Large intestine (tissue), 3 donors: ENCODE measurements around the gene ZFAND6. TPM values are rescaled to one million over a fixed set of nuclear protein-coding genes. Genes with fewer than 3 reads are reported as not detected.
A peak's percentile ranks its signal among the peaks of the same experiment; 100 is the strongest.
"Not testable (repeated sequence)": the region's sequence is repeated elsewhere in the genome, so short reads cannot be mapped to it uniquely, and the experiment has no call there.

Source experiments
- DNase-seq, 2 donors: peaks; one replicate each; pipeline versions ENCODE4 v3.0.0 to v3.0.0-alpha.2; 2013
- H3K27ac ChIP-seq: one replicate; pipeline ENCODE4 v1.5.1; 2013; ENCODE audit warnings: low read length
- H3K27me3 ChIP-seq: 2 replicates; pipeline ENCODE4 v1.6.1; 2013; ENCODE audit warnings: low read length; ENCODE audit not compliant: control insufficient read depth, insufficient read depth
- H3K36me3 ChIP-seq: 2 replicates; pipeline ENCODE4 v1.6.1; 2013; ENCODE audit warnings: low read length; ENCODE audit not compliant: control insufficient read depth, insufficient read depth
- H3K4me1 ChIP-seq: one replicate; pipeline ENCODE4 v1.6.1; 2013; ENCODE audit warnings: low read length; ENCODE audit not compliant: control insufficient read depth, insufficient read depth
- H3K4me3 ChIP-seq: one replicate; pipeline ENCODE4 v1.5.1; 2013; ENCODE audit warnings: low read length
- H3K9me3 ChIP-seq: one replicate; pipeline ENCODE4 v1.6.1; 2013; ENCODE audit warnings: mild to moderate bottlenecking, low read depth, low read length, moderate library complexity; ENCODE audit not compliant: control insufficient read depth
- WGBS: methylation state at CpG from one replicate; pipeline ENCODE4 v1.1.5; 2013; ENCODE audit warnings: low lambda C conversion rate; ENCODE audit not compliant: insufficient coverage; 5-methylcytosine and 5-hydroxymethylcytosine counted together
- polyA plus RNA-seq: library from polyadenylated mRNA; unstranded; fragments of 120-200 nt; gene quantifications from one replicate; pipeline ENCODE4 v1.2.1, GENCODE V29; 2013

Gene ZFAND6
- polyA plus RNA-seq, 1 donor = 86.3 TPM

GRCh38 chr15:80093854-80094418 is 34.5 kb downstream of the ZFAND6 start:
- no peaks in the 10 kb centered on the region for H3K36me3 ChIP-seq
- H3K27me3 ChIP-seq = no peaks in the 10 kb centered on the region
- H3K9me3 ChIP-seq = no peaks in the 10 kb centered on the region
- no peak overlapping the region for H3K4me3 ChIP-seq
- no peak for DNase-seq
- no peaks in the 10 kb centered on the region for H3K4me1 ChIP-seq
- no CpG with 5 or more reads among the region's 5 CpGs for WGBS
- H3K27ac ChIP-seq = no peak overlapping the region

GRCh38 chr15:80095511-80095910 is 36.0 kb downstream of the ZFAND6 start:
- no peaks in the 10 kb centered on the region for H3K36me3 ChIP-seq
- H3K9me3 ChIP-seq = no peaks in the 10 kb centered on the region
- no peak overlapping the region for H3K27ac ChIP-seq
- no peak overlapping the region for H3K4me3 ChIP-seq
- H3K4me1 ChIP-seq = no peaks in the 10 kb centered on the region
- H3K27me3 ChIP-seq = no peaks in the 10 kb centered on the region
- 100% methylated on average over 2 of the region's 4 CpGs for WGBS
- no peak for DNase-seq

- Histone ChIP-seq H3K36me3 (no peaks in the 10 kb centered on the region), H3K27me3 (no peaks in the 10 kb centered on the region), H3K4me1 (no peaks in the 10 kb centered on the region), H3K4me3 (no peak overlapping the region), H3K9me3 (no peaks in the 10 kb centered on the region), H3K27ac (no peak overlapping the region)
- WGBS = 40% methylated on average over 1 of the region's 3 CpGs
- DNase-seq = no peak
Observed at GRCh38 chr15:80095969-80096368, 36.5 kb downstream of the ZFAND6 start.

- Histone ChIP-seq H3K27ac (no peak overlapping the region), H3K36me3 (peaks cover under 1% of the 10 kb centered on the region), H3K9me3 (no peaks in the 10 kb centered on the region), H3K27me3 (no peaks in the 10 kb centered on the region), H3K4me3 (no peak overlapping the region), H3K4me1 (no peaks in the 10 kb centered on the region)
- DNase-seq = no peak
- 88% methylated on average over 1 of the region's 1 CpG for WGBS
Observed at GRCh38 chr15:80098341-80098740, 38.9 kb downstream of the ZFAND6 start.

DNA sequence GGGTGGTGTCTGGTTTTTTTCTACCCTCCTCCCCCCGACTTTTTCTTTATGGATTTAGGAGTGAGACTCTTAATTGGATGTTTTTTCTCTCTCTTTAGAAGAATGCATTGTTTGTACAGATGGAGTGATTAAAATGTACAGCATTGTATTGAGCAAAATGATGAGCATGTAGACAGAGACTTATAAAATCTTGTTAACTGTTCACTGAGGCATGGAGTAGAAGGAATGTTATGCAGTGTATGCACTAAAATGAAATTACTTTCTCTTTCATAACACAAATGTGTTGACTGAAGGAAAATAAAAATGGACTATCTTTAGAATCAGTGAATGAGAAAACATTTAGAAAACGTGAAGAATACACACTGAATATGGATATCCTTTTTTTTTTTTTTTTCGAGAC is 39.8 kb downstream of the ZFAND6 start:
- no peak for DNase-seq
- Histone ChIP-seq H3K9me3 (no peaks in the 10 kb centered on the region), H3K4me1 (no peaks in the 10 kb centered on the region), H3K4me3 (no peak overlapping the region), H3K27me3 (no peaks in the 10 kb centered on the region), H3K27ac (no peak overlapping the region), H3K36me3 (peaks cover 6% of the 10 kb centered on the region)
- no CpG with 5 or more reads among the region's 3 CpGs for WGBS

DNA sequence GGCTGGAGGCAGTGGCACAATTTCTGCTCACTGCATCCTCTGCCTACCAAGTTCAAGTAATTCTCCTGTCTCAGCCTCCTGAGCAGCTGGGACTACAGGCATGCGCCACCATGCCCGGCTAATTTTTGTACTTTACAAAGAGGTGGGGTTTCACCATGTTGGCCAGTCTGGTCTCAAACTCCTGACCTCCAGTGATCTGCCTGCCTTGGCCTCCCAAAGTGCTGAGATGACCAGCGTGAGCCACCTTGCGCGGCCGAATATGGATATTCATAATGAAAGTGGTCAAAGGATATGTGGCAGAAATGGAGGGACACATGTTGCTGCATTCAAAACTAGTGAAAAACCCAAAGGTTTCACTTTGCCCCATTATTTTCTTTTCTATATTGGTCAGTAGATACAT is 40.2 kb downstream of the ZFAND6 start:
- H3K4me3 ChIP-seq, H3K27me3 ChIP-seq, H3K27ac ChIP-seq, H3K36me3 ChIP-seq, DNase-seq, H3K4me1 ChIP-seq, H3K9me3 ChIP-seq: not testable (repeated sequence)
- 100% methylated on average over 2 of the region's 6 CpGs for WGBS

GRCh38 chr15:80100247-80100646 is 40.8 kb downstream of the ZFAND6 start:
- H3K27me3 ChIP-seq = no peaks in the 10 kb centered on the region

GRCh38 chr15:80105193-80105592 is 45.7 kb downstream of the ZFAND6 start:
- no peaks in the 10 kb centered on the region for H3K27me3 ChIP-seq
- WGBS = no CpG with 5 or more reads among the region's 3 CpGs
- no peaks in the 10 kb centered on the region for H3K9me3 ChIP-seq
- H3K4me1 ChIP-seq = no peaks in the 10 kb centered on the region
- no peak overlapping the region for H3K27ac ChIP-seq
- DNase-seq = peak; percentile 6 to 56
- H3K4me3 ChIP-seq = no peak overlapping the region
- H3K36me3 ChIP-seq = peaks cover 8% of the 10 kb centered on the region

More at GRCh38 chr15:80100247-80100646, 40.8 kb downstream of the ZFAND6 start:
- no peaks in the 10 kb centered on the region for H3K4me1 ChIP-seq
- no peak overlapping the region for H3K4me3 ChIP-seq
- H3K27ac ChIP-seq = no peak overlapping the region
- H3K9me3 ChIP-seq = no peaks in the 10 kb centered on the region
- DNase-seq = no peak
- H3K36me3 ChIP-seq = peaks cover 6% of the 10 kb centered on the region

DNA sequence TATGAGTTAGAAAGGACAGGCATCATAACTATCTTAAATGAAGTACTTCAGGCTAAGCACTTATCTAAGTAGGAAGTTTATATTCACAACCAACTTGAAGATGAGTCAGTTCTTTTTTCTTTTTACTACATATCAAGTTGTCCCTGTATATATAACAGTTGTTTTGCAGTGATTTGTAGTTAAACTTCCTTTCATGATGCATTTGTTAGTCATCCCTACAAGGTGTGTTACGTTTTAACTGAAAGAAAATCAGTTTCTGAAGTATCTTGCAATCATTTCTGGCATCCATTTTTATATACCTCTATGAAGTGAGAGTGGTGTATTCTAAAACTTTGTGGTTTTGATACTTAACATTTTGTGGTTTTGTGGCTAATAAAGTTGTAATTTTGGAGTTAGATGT is 46.1 kb downstream of the ZFAND6 start:
- H3K4me1 ChIP-seq = no peaks in the 10 kb centered on the region
- H3K27me3 ChIP-seq = no peaks in the 10 kb centered on the region
- H3K4me3 ChIP-seq = no peak overlapping the region
- no peaks in the 10 kb centered on the region for H3K9me3 ChIP-seq
- no peak overlapping the region for H3K27ac ChIP-seq
- no peak for DNase-seq
- no CpG with 5 or more reads among the region's 1 CpG for WGBS
- peaks cover 8% of the 10 kb centered on the region for H3K36me3 ChIP-seq

GRCh38 chr15:80106051-80106450 is 46.6 kb downstream of the ZFAND6 start:
- no peak overlapping the region for H3K4me3 ChIP-seq
- H3K27ac ChIP-seq = no peak overlapping the region
- peaks cover 8% of the 10 kb centered on the region for H3K36me3 ChIP-seq
- H3K27me3 ChIP-seq = no peaks in the 10 kb centered on the region
- H3K9me3 ChIP-seq = no peaks in the 10 kb centered on the region
- DNase-seq = no peak
- 84% methylated on average over 3 of the region's 4 CpGs for WGBS
- no peaks in the 10 kb centered on the region for H3K4me1 ChIP-seq

- 89% methylated on average over 1 of the region's 6 CpGs for WGBS
- DNase-seq = no peak
Observed at GRCh38 chr15:80107204-80107603, 47.7 kb downstream of the ZFAND6 start.

More at GRCh38 chr15:80107204-80107603, 47.7 kb downstream of the ZFAND6 start:
- Histone ChIP-seq H3K27ac (no peak overlapping the region), H3K4me1 (no peaks in the 10 kb centered on the region), H3K36me3 (peaks cover 8% of the 10 kb centered on the region), H3K4me3 (no peak overlapping the region), H3K9me3 (no peaks in the 10 kb centered on the region), H3K27me3 (no peaks in the 10 kb centered on the region)
